Muscle of arm (tissue), 12 donors: ENCODE data around the gene TXN. TPM values are rescaled to one million over a fixed set of nuclear protein-coding genes. Genes with fewer than 3 reads are reported as not detected.
"Not testable (repeated sequence)": the region's sequence is repeated elsewhere in the genome, so short reads cannot be mapped to it uniquely, and the experiment has no call there.

Source experiments
- DNase-seq: peaks from one replicate; pipeline ENCODE4 v3.0.0-alpha.2; 2013
- polyA plus RNA-seq, 12 donors: library from polyadenylated mRNA; unstranded; fragments of 120-200 nt; gene quantifications; one replicate each; pipeline ENCODE4 v1.2.1, GENCODE V29; 2013; ENCODE audit not compliant: insufficient read length in 12 of 12

The TXN gene
- polyA plus RNA-seq, 12 donors, result 47.3 to 113 (median 77.5) TPM; not detected in 1

- DNase-seq, result no peak
These were observed 41.5 kb downstream of the TXN start for GRCh38 chr9:110214586-110215355.

GRCh38 chr9:110214090-110214489 lies 42.2 kb downstream of the TXN start:
- DNase-seq, result no peak

GRCh38 chr9:110213413-110214044 lies 42.8 kb downstream of the TXN start:
- no peak for DNase-seq

- no peak for DNase-seq
These were observed 48.3 kb downstream of the TXN start, which contains the start of gene C9orf152 for GRCh38 chr9:110208031-110208430. Gene C9orf152 (minus strand): TSS chr9:110208159. CDS start chr9:110207579, 580 bp downstream.

- DNase-seq, result no peak
These were observed 49.2 kb downstream of the TXN start for GRCh38 chr9:110207071-110207641.

GRCh38 chr9:110206389-110206788 lies 49.9 kb downstream of the TXN start:
- DNase-seq, result no peak

- not testable (repeated sequence) for DNase-seq
These were observed 50.7 kb downstream of the TXN start for GRCh38 chr9:110205612-110206011.

GRCh38 chr9:110202232-110202631 lies 54.1 kb downstream of the TXN start:
- DNase-seq, result no peak

- no peak for DNase-seq
These were observed 56.7 kb downstream of the TXN start for GRCh38 chr9:110199643-110200042.

- no peak for DNase-seq
These were observed 58.0 kb downstream of the TXN start for GRCh38 chr9:110198357-110198756.

GRCh38 chr9:110197330-110198187 lies 58.7 kb downstream of the TXN start:
- no peak for DNase-seq

- DNase-seq, result not testable (repeated sequence)
These were observed 60.2 kb downstream of the TXN start for GRCh38 chr9:110196084-110196499.

Other genes starting within 250 kb of the TXN start
- under 1 TPM in 8 of 12 donors, not detected in 4; 0.05 to 0.23 (median 0.09) TPM for gene C9orf152, start 48.3 kb downstream of the TXN start, polyA plus RNA-seq
- not detected for gene TXNDC8, start 81.4 kb upstream of the TXN start, polyA plus RNA-seq